Liver (tissue), 9 donors: ENCODE measurements around the gene TMEM132E. TPM values are rescaled to one million over a fixed set of nuclear protein-coding genes. Genes with fewer than 3 reads are reported as not detected.

Experiments used
- DNase-seq: peaks from one replicate; pipeline ENCODE4 v3.0.0-alpha.2; 2017; ENCODE audit warnings: low spot score
- H3K27ac ChIP-seq, 2 donors: one replicate each; pipeline ENCODE4 v1.7.0; 2013; ENCODE audit warnings: inconsistent platforms in 2 of 2, low read length in 2 of 2, control low read depth in 1 of 2, low read depth in 1 of 2, mild to moderate bottlenecking in 1 of 2
- H3K27me3 ChIP-seq, 4 donors: one replicate each; pipeline versions ENCODE4 v1.6.1 to v1.7.0; 2013; ENCODE audit warnings: low read length in 3 of 4, inconsistent platforms in 1 of 4, mild to moderate bottlenecking in 1 of 4, moderate library complexity in 1 of 4; ENCODE audit not compliant: control insufficient read depth in 4 of 4, insufficient read depth in 4 of 4
- H3K36me3 ChIP-seq, 4 donors: one replicate each; pipeline versions ENCODE4 v1.6.1 to v1.7.0; 2013; ENCODE audit warnings: low read length in 3 of 4, mild to moderate bottlenecking in 3 of 4, low read depth in 1 of 4, moderate library complexity in 1 of 4; ENCODE audit not compliant: control insufficient read depth in 4 of 4, insufficient read depth in 3 of 4
- H3K4me1 ChIP-seq, 4 donors: one replicate each; pipeline versions ENCODE4 v1.6.1 to v1.7.0; 2013; ENCODE audit warnings: low read length in 3 of 4, mild to moderate bottlenecking in 3 of 4, moderate library complexity in 1 of 4; ENCODE audit not compliant: control insufficient read depth in 4 of 4, insufficient read depth in 4 of 4
- H3K4me3 ChIP-seq, 3 donors: one replicate each; pipeline versions ENCODE4 v1.6.1 to v1.7.0; 2013; ENCODE audit warnings: low read length in 3 of 3, control low read depth in 1 of 3, low read depth in 1 of 3, mild to moderate bottlenecking in 1 of 3
- H3K9ac ChIP-seq, 2 donors: one replicate each; pipeline ENCODE4 v1.7.0; 2013; ENCODE audit warnings: low read length in 2 of 2, mild to moderate bottlenecking in 2 of 2, moderate library complexity in 2 of 2, control low read depth in 1 of 2, low read depth in 1 of 2
- H3K9me3 ChIP-seq, 4 donors: one replicate each; pipeline versions ENCODE4 v1.6.1 to v1.7.0; 2013; ENCODE audit warnings: low read length in 3 of 4; ENCODE audit not compliant: control insufficient read depth in 4 of 4
- EGR1 ChIP-seq, 2 donors: IDR thresholded peaks; 2 replicates each; pipeline ENCODE4 v1.6.1; 2016 to 2018; ENCODE audit warnings: antibody characterized with exemption in 2 of 2, low read depth in 2 of 2
- FOXA1 ChIP-seq: IDR thresholded peaks from 2 replicates; pipeline ENCODE4 v1.6.1; 2016; ENCODE audit warnings: antibody characterized with exemption
- FOXA2 ChIP-seq: IDR thresholded peaks from 2 replicates; pipeline ENCODE4 v1.6.1; 2016; ENCODE audit warnings: antibody characterized with exemption
- GABPA ChIP-seq, 2 donors: IDR thresholded peaks in 1 of 2; conservative IDR thresholded peaks in 1 of 2; 2 replicates each; pipeline ENCODE4 v1.6.1; 2016; ENCODE audit warnings: antibody characterized with exemption in 2 of 2, mild to moderate bottlenecking in 1 of 2, moderate library complexity in 1 of 2
- HNF4A ChIP-seq, 2 donors: conservative IDR thresholded peaks; 2 replicates each; pipeline ENCODE4 v1.6.1; 2016; ENCODE audit warnings: antibody characterized with exemption in 2 of 2, mild to moderate bottlenecking in 2 of 2
- HNF4G ChIP-seq: IDR thresholded peaks from 2 replicates; pipeline ENCODE4 v1.6.1; 2016; ENCODE audit warnings: antibody characterized with exemption
- NR2F2 ChIP-seq: IDR thresholded peaks from 2 replicates; pipeline ENCODE4 v1.6.1; 2016; ENCODE audit warnings: antibody characterized with exemption
- RXRA ChIP-seq, 2 donors: IDR thresholded peaks; 2 replicates each; pipeline ENCODE4 v1.6.1; 2017 to 2018; ENCODE audit warnings: antibody characterized with exemption in 2 of 2, mild to moderate bottlenecking in 1 of 2
- SP1 ChIP-seq: IDR thresholded peaks from 2 replicates; pipeline ENCODE4 v1.6.1; 2018; ENCODE audit warnings: antibody characterized with exemption, mild to moderate bottlenecking
- TAF1 ChIP-seq: conservative IDR thresholded peaks from 2 replicates; pipeline ENCODE4 v1.6.1; 2016; ENCODE audit warnings: antibody characterized with exemption, mild to moderate bottlenecking
- YY1 ChIP-seq: IDR thresholded peaks from 2 replicates; pipeline ENCODE4 v1.6.1; 2016; ENCODE audit warnings: antibody characterized with exemption, mild to moderate bottlenecking
- WGBS: extraction: QIAGEN DNeasy Blood & Tissue Kit; methylation state at CpG from one replicate; pipeline ENCODE4 v1.1.7; 2013; 5-methylcytosine and 5-hydroxymethylcytosine counted together
- polyA plus RNA-seq, 2 donors: library from polyadenylated mRNA; stranded (reverse) in 1 of 2; unstranded in 1 of 2; fragments of 200-250 nt in 1 of 2; fragments of >200 nt in 1 of 2; fragmentation: Nextera tagmentation in 1 of 2; extraction: Ambion mirVana in 1 of 2; gene quantifications; one replicate each; pipeline versions ENCODE4 v1.2.1 to v1.2.3, GENCODE V29; 2013 to 2015
- total RNA-seq, 2 donors: library from RNA; depleted of rRNA; stranded (reverse); fragments of >200 nt; gene quantifications; one replicate each; pipeline ENCODE4 v1.2.3, GENCODE V29; 2014
- TF ChIP-seq, protein P1 (sequence below): fragments of 150-350 bp; IDR thresholded peaks from 2 replicates; pipeline ENCODE4 v1.5.1; 2017; ENCODE audit warnings: improper control_type of control experiment, low read depth, low read length; ENCODE audit not compliant: missing input control
- TF ChIP-seq, protein P2 (sequence below): IDR thresholded peaks from 2 replicates; pipeline ENCODE4 v1.6.1; 2016; ENCODE audit warnings: antibody characterized with exemption, mild to moderate bottlenecking
- TF ChIP-seq, protein P3 (sequence below): IDR thresholded peaks from 2 replicates; pipeline ENCODE4 v1.6.1; 2016; ENCODE audit warnings: antibody characterized with exemption
- TF ChIP-seq, protein P4 (sequence below): IDR thresholded peaks from 2 replicates; pipeline ENCODE4 v1.6.1; 2016; ENCODE audit warnings: antibody characterized with exemption
- TF ChIP-seq, protein P5 (sequence below): IDR thresholded peaks from 2 replicates; pipeline ENCODE4 v1.6.1; 2016; ENCODE audit warnings: antibody characterized with exemption
- donor health status: healthy.
- donor health status: healthy.
- donor health status: healthy.
- donor health status: healthy.
- donor health status: healthy.

TMEM132E gene
- total and polyA plus RNA-seq, 4 donors: 0.25 to 1.2 (median 0.46) TPM; not detected in 1

DNA sequence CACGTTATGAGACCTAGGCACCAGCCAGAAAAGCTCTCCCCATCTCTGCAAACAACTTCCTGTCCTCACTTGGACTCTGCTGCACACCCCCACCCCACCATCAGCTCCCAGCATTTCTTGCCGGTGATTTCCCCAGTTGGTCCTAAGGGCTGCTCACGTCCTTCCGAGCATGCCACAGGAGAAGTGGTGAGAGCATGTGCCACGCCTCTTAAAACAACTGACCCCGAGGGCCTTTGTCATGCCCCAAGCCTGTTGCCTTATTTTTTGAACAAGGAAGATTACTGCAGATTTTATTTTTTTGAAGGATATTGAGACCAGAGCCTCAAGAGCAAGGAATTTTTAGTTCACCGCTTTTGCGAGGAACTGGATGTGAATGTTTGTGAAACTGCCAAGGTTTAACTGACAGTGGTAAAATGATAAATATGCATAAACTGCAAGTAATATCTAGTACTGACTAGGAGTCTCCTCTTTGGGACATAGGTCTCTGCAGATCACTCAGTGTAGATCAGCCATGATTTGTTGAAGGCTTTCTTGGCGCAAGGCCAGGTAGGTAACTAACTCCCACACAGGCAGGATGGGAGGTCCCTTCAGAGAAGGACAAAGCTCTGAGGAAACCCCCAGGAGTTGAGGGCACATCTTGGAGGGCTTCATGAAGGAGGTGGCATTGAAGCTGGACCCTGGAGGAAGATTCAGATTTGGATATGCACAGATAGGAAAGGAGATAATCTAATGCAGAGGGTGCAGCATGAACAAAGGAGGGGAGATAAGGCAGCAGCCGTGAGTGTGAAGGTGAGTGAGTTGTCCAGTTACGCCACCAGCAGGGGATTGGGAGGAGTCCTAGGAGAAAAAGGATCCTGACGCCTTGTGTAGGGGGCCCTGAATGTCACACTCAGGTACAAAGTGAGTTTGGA lies 44.7 kb downstream of the TMEM132E start:
- Histone ChIP-seq H3K9ac (no peak overlapping the region), H3K9me3 (no peaks in the 10 kb centered on the region), H3K4me1 (peaks cover 0 to 4% (median 0%) of the 10 kb centered on the region in 4 donors), H3K27me3 (peaks cover 0 to 6% (median under 1%) of the 10 kb centered on the region in 4 donors), H3K27ac (no peak overlapping the region), H3K4me3 (no peak overlapping the region), H3K36me3 (no peaks in the 10 kb centered on the region)
- 54% methylated on average over 12 of the region's 12 CpGs for WGBS
- DNase-seq: no peak
- TF ChIP-seq FOXA2: no peak
- no peak for TF ChIP-seq HNF4G
- no peak for TF ChIP-seq RXRA (IDR thresholded peaks at IDR 0.05)
- TF ChIP-seq, protein P1, sequence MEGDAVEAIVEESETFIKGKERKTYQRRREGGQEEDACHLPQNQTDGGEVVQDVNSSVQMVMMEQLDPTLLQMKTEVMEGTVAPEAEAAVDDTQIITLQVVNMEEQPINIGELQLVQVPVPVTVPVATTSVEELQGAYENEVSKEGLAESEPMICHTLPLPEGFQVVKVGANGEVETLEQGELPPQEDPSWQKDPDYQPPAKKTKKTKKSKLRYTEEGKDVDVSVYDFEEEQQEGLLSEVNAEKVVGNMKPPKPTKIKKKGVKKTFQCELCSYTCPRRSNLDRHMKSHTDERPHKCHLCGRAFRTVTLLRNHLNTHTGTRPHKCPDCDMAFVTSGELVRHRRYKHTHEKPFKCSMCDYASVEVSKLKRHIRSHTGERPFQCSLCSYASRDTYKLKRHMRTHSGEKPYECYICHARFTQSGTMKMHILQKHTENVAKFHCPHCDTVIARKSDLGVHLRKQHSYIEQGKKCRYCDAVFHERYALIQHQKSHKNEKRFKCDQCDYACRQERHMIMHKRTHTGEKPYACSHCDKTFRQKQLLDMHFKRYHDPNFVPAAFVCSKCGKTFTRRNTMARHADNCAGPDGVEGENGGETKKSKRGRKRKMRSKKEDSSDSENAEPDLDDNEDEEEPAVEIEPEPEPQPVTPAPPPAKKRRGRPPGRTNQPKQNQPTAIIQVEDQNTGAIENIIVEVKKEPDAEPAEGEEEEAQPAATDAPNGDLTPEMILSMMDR: no peak
- TF ChIP-seq, protein P2, sequence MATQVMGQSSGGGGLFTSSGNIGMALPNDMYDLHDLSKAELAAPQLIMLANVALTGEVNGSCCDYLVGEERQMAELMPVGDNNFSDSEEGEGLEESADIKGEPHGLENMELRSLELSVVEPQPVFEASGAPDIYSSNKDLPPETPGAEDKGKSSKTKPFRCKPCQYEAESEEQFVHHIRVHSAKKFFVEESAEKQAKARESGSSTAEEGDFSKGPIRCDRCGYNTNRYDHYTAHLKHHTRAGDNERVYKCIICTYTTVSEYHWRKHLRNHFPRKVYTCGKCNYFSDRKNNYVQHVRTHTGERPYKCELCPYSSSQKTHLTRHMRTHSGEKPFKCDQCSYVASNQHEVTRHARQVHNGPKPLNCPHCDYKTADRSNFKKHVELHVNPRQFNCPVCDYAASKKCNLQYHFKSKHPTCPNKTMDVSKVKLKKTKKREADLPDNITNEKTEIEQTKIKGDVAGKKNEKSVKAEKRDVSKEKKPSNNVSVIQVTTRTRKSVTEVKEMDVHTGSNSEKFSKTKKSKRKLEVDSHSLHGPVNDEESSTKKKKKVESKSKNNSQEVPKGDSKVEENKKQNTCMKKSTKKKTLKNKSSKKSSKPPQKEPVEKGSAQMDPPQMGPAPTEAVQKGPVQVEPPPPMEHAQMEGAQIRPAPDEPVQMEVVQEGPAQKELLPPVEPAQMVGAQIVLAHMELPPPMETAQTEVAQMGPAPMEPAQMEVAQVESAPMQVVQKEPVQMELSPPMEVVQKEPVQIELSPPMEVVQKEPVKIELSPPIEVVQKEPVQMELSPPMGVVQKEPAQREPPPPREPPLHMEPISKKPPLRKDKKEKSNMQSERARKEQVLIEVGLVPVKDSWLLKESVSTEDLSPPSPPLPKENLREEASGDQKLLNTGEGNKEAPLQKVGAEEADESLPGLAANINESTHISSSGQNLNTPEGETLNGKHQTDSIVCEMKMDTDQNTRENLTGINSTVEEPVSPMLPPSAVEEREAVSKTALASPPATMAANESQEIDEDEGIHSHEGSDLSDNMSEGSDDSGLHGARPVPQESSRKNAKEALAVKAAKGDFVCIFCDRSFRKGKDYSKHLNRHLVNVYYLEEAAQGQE: no peak
- TF ChIP-seq YY1: no peak
- no peak for TF ChIP-seq EGR1 (IDR thresholded peaks at IDR 0.05; ENCODE audit: low read depth in 2 of 2)
- TF ChIP-seq SP1: no peak
- no peak for TF ChIP-seq FOXA1
- TF ChIP-seq, protein P3, sequence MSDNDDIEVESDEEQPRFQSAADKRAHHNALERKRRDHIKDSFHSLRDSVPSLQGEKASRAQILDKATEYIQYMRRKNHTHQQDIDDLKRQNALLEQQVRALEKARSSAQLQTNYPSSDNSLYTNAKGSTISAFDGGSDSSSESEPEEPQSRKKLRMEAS: no peak
- no peak for TF ChIP-seq TAF1
- TF ChIP-seq HNF4A (conservative IDR thresholded peaks at IDR 0.05): no peak
- TF ChIP-seq, protein P4, sequence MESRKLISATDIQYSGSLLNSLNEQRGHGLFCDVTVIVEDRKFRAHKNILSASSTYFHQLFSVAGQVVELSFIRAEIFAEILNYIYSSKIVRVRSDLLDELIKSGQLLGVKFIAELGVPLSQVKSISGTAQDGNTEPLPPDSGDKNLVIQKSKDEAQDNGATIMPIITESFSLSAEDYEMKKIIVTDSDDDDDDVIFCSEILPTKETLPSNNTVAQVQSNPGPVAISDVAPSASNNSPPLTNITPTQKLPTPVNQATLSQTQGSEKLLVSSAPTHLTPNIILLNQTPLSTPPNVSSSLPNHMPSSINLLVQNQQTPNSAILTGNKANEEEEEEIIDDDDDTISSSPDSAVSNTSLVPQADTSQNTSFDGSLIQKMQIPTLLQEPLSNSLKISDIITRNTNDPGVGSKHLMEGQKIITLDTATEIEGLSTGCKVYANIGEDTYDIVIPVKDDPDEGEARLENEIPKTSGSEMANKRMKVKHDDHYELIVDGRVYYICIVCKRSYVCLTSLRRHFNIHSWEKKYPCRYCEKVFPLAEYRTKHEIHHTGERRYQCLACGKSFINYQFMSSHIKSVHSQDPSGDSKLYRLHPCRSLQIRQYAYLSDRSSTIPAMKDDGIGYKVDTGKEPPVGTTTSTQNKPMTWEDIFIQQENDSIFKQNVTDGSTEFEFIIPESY: no peak
- no peak for TF ChIP-seq GABPA (IDR thresholded peaks at IDR 0.05 in 1 of 2, conservative IDR thresholded peaks at IDR 0.05 in 1 of 2)
- TF ChIP-seq, protein P5, sequence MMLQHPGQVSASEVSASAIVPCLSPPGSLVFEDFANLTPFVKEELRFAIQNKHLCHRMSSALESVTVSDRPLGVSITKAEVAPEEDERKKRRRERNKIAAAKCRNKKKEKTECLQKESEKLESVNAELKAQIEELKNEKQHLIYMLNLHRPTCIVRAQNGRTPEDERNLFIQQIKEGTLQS: no peak
- TF ChIP-seq NR2F2: no peak
